MCF 10A (cell line): ENCODE data around the gene EIF3A. TPM values are rescaled to one million over a fixed set of nuclear protein-coding genes. Genes with fewer than 3 reads are reported as not detected.
A peak's percentile ranks its signal among the peaks of the same experiment; 100 is the strongest.

Source experiments
- Bru-seq: library from RNA; stranded (reverse); fragments of 400-500 nt; gene quantifications from one replicate; lab custom pipeline; 2021; lab: Mats Ljungman, UMichigan
- BruChase-seq, 2 experiments: library from RNA; stranded (reverse); fragments of 400-500 nt; gene quantifications; one replicate each; lab custom pipeline; 2021; lab: Mats Ljungman, UMichigan
- BruUV-seq: library from RNA; stranded (reverse); fragments of 400-500 nt; replicated peaks from 2 replicates; lab custom pipeline; 2021; lab: Mats Ljungman, UMichigan
- CTCF ChIA-PET: fragments of 300-600 bp; sonication (Branson Sonifier 250); formaldehyde crosslinking; extraction: SDS; loops from one replicate; lab custom pipeline; 2021; ENCODE audit warnings: antibody characterized with exemption, inconsistent platforms; lab: Yijun Ruan, JAX
- POLR2A ChIA-PET: fragments of 300-600, 350-650 bp; sonication (Branson Sonifier 250); formaldehyde crosslinking; extraction: SDS; loops from one replicate; lab custom pipeline; 2020; ENCODE audit warnings: antibody characterized with exemption, inconsistent platforms; lab: Yijun Ruan, JAX
- DNase-seq: peaks from one replicate; pipeline ENCODE4 v3.0.0-alpha.2; 2018; ENCODE audit not compliant: unreplicated experiment
- H3K27ac Mint-ChIP-seq: one replicate; pipeline ENCODE4 v1.8.0; 2022; ENCODE audit warnings: mild to moderate bottlenecking, low read depth, mixed read lengths; ENCODE audit not compliant: unreplicated experiment
- H3K27me3 Mint-ChIP-seq: one replicate; pipeline ENCODE4 v1.8.0; 2022; ENCODE audit warnings: mixed read lengths; ENCODE audit not compliant: insufficient read depth, unreplicated experiment
- H3K36me3 Mint-ChIP-seq: one replicate; pipeline ENCODE4 v1.8.0; 2022; ENCODE audit warnings: mild to moderate bottlenecking, moderate library complexity, mixed read lengths; ENCODE audit not compliant: insufficient read depth, unreplicated experiment
- H3K4me1 Mint-ChIP-seq: one replicate; pipeline ENCODE4 v1.8.0; 2022; ENCODE audit warnings: mixed read lengths; ENCODE audit not compliant: insufficient read depth, unreplicated experiment
- H3K4me3 Mint-ChIP-seq: one replicate; pipeline ENCODE4 v1.8.0; 2022; ENCODE audit warnings: mild to moderate bottlenecking, moderate library complexity, mixed read lengths; ENCODE audit not compliant: unreplicated experiment
- H3K9me3 Mint-ChIP-seq: one replicate; pipeline ENCODE4 v1.8.0; 2022; ENCODE audit warnings: mixed read lengths; ENCODE audit not compliant: unreplicated experiment
- intact Hi-C: fragments of 100-400 bp; cut with micrococcal nuclease; formaldehyde crosslinking; loops from 2 replicates; pipeline ENCODE4 v1.14.1; 2022
- long read RNA-seq: library from polyadenylated mRNA; stranded (forward); transcript quantifications from one replicate; pipeline ENCODE4 v2.0.0, GENCODE V29; 2022
- total RNA-seq: library from RNA; stranded (reverse); gene quantifications from 2 replicates; pipeline ENCODE4 v1.2.3, GENCODE V29; 2022
- TF ChIP-seq, protein P1 (sequence below): fragments of 200-600 bp; IDR thresholded peaks from one replicate; pipeline ENCODE4 v1.8.0; 2022; ENCODE audit warnings: antibody characterized with exemption, mild to moderate bottlenecking; ENCODE audit not compliant: unreplicated experiment

EIF3A gene
- total RNA-seq, result 190 and 226 TPM in 2 replicates
- percentile 98 among the genes with signal in this experiment for Bru-seq, nascent RNA
- percentile 99 among the genes with signal in this experiment for BruChase-seq, experiment 1, labeled RNA remaining after a 6-hour chase
- BruChase-seq, experiment 2, labeled RNA remaining after a 2-hour chase, result percentile 98 among the genes with signal in this experiment
- long read RNA-seq, full-length matches to known transcripts, result 395 of 524 reads
- long read RNA-seq, partial matches to known transcripts, result 93 of 524 reads
- long read RNA-seq, other reads (novel, unspliced or antisense), result 36 of 524 reads

DNA sequence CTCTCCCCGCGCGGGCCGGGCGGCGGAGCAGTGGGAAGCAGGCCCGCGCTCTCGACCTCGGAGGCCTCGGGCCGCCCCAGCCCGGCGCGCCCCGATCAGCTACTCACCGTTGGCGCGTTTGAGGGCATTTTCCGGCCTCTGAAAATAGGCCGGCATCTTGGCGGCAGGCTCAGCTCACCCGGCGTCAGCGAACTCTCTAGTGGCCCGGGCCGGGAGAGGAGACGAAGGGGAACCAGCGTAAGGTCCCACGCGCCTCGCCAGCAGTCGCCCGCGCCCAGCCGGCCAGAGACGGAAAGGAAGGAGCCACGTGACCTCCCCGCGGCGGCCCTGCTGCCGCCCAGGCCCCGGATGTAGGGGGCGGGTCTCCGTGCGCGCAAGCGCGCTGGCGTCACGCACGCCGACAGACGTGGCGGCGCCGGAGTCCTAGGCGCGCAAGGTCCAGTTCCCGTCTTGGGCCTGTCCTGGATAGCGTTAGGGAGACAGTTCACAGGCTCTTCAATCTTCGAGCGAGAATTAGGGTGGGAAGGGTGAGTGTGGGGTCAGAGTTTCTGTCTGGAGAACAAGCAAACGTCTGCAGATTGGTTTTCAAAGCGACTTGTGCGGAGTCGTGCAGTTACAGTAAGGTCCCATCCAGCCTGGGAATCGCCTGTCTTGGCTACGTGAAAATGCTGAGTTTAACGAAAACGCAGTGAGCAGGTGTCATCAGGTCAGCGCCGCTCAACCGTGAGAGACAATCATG, at the start of gene EIF3A:
TSS of gene EIF3A (minus strand) at position 297 of the 739 bp plus-strand sequence. CDS start at position 156, 141 bp downstream.
- intact Hi-C loops, result loop anchor here (1.0 to 2.0 kb wide), 3 partner anchors 24 to 92 kb away; partner anchors contain the start of gene DENND10
- ChIA-PET POLR2A (interaction anchor here (0.6 to 7.0 kb wide), 21 partner anchors 10 to 680 kb away, joined by 3 to 126 read pairs (median 3); partner anchors contain the start of genes CACUL1, DENND10 and SFXN4), CTCF (interaction anchor here (0.6 kb wide), 2 partner anchors 13 to 24 kb away, joined by 3 to 5 read pairs; no protein-coding TSS in a partner anchor)
- no peaks in the 10 kb centered on the region for H3K27me3 Mint-ChIP-seq
- H3K4me1 Mint-ChIP-seq, result peaks cover 12% of the 10 kb centered on the region
- DNase-seq, result peak; percentile 89
- TF ChIP-seq, protein P1, sequence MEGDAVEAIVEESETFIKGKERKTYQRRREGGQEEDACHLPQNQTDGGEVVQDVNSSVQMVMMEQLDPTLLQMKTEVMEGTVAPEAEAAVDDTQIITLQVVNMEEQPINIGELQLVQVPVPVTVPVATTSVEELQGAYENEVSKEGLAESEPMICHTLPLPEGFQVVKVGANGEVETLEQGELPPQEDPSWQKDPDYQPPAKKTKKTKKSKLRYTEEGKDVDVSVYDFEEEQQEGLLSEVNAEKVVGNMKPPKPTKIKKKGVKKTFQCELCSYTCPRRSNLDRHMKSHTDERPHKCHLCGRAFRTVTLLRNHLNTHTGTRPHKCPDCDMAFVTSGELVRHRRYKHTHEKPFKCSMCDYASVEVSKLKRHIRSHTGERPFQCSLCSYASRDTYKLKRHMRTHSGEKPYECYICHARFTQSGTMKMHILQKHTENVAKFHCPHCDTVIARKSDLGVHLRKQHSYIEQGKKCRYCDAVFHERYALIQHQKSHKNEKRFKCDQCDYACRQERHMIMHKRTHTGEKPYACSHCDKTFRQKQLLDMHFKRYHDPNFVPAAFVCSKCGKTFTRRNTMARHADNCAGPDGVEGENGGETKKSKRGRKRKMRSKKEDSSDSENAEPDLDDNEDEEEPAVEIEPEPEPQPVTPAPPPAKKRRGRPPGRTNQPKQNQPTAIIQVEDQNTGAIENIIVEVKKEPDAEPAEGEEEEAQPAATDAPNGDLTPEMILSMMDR, result no peak
- H3K9me3 Mint-ChIP-seq, result no peaks in the 10 kb centered on the region
- peak within 1 kb of the TSS; percentile 100 for H3K4me3 Mint-ChIP-seq
- BruUV-seq, result no TSS peak
- peaks cover 31% of the 10 kb centered on the region for H3K36me3 Mint-ChIP-seq
- H3K27ac Mint-ChIP-seq, result peak within 1 kb of the TSS; percentile 94

DNA sequence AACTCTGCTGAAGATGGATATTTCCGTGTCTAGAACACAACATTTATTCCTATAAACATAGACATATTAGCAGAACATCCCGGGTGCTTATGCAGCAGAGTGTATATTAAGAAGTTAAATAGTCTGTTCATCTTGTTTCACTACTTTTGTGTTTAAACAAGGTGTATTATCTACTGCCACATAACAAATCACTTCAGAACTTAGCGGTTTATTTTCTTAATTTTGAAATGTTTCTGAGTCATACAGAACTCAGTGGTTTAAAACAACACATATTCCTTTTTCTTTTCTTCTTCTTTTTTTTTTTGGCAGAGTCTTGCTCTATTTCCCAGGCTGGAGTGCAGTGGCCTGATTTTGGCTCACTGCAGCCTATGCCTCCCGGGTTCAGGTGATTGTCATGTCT, 49.1 kb upstream of the EIF3A start:
- POLR2A ChIA-PET, result no interaction called here
- intact Hi-C loops, result no loop called here

DNA sequence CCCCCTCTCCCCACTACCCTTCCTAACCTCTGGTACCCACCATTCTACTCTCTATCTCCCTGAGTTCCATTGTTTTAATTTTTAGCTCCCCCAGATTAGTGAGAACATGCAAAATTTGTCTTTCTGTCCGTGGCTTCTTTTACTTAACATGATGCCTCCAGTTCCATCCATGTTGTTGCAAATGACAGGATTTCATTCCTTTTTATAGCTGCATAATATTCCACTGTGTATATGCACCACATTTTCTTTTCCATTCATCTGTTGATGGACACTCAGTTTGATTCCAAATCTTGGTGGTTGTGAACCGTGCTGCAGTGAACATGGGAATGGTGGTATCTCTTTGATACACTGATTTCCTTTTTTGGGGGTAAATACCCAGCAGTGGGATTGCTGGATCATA, 45.3 kb upstream of the EIF3A start:
- Mint-ChIP-seq H3K9me3 (no peaks in the 10 kb centered on the region), H3K36me3 (peaks cover 98% of the 10 kb centered on the region), H3K4me1 (no peaks in the 10 kb centered on the region), H3K4me3 (no peak overlapping the region), H3K27ac (no peak overlapping the region), H3K27me3 (no peaks in the 10 kb centered on the region)
- POLR2A ChIA-PET, result interaction anchor here (0.7 kb wide), 1 partner anchor 283 kb away, joined by 3 read pairs; no protein-coding TSS in a partner anchor
- CTCF ChIA-PET, result interaction anchor here (0.6 to 0.7 kb wide), 3 partner anchors 45 to 952 kb away, joined by 3 to 4 read pairs (median 3); no protein-coding TSS in a partner anchor
- BruUV-seq, result no TSS peak
- intact Hi-C loops, result no loop called here
- DNase-seq, result no peak
- TF ChIP-seq, protein P1, result no peak

More for the DNA sequence above, 49.1 kb upstream of the EIF3A start:
- Mint-ChIP-seq H3K4me1 (no peaks in the 10 kb centered on the region), H3K27ac (no peak overlapping the region), H3K36me3 (peaks cover 98% of the 10 kb centered on the region), H3K27me3 (no peaks in the 10 kb centered on the region), H3K4me3 (no peak overlapping the region), H3K9me3 (no peaks in the 10 kb centered on the region)
- CTCF ChIA-PET, result no interaction called here
- TF ChIP-seq, protein P1, result no peak
- DNase-seq, result no peak
- BruUV-seq, result no TSS peak
